ENCODE measurements around the gene NDUFV3. TPM values are rescaled to one million over a fixed set of nuclear protein-coding genes. Genes with fewer than 3 reads are reported as not detected.

NDUFV3 gene
- total and polyA plus RNA-seq, 2 donors (not counting 1 experiment from before 2014, with no cell fraction given), result 37.7 to 38.2 TPM

- Histone ChIP-seq H3K9me3 (ENCODE audit: control insufficient read depth, insufficient read depth, low read depth, low read length) (no peaks in the 10 kb centered on the region), H3K79me2 (ENCODE audit: control insufficient read depth, insufficient read depth, low read length) (peaks cover 26% of the 10 kb centered on the region), H3K36me3 (ENCODE audit: control insufficient read depth, insufficient read depth, low read length) (no peaks in the 10 kb centered on the region), H3K9ac (ENCODE audit: insufficient read depth, low read length) (peak overlapping the region; percentile 92), H3K4me1 (ENCODE audit: control insufficient read depth, extremely low read depth, insufficient read depth, low read length) (no peaks in the 10 kb centered on the region), H3K4me3 (replicated peaks in 1 of 4; ENCODE audit: control extremely low read depth in 1 of 4, insufficient read depth in 1 of 4, low read depth in 3 of 4, low read length in 4 of 4) (peak overlapping the region; percentile 61 to 96 (median 87)), H3K27ac (ENCODE audit: insufficient read depth, low read length) (peak overlapping the region; percentile 83), H2AFZ (ENCODE audit: low read length) (peak overlapping the region; percentile 70), H3K4me2 (ENCODE audit: extremely low read depth, insufficient read depth, low read length) (peak overlapping the region; percentile 97), H3K27me3 (ENCODE audit: control insufficient read depth, insufficient read depth, low read length) (no peaks in the 10 kb centered on the region), H4K20me1 (ENCODE audit: control insufficient read depth, extremely low read depth, insufficient read depth, low read length) (no peaks in the 10 kb centered on the region)
- DNase-seq (ENCODE audit: low read depth in 2 of 2), result no peak
- TF ChIP-seq EZH2 (IDR thresholded peaks at IDR 0.05; ENCODE audit: low read length, missing control alignments) (no peak), CTCF (conservative IDR thresholded peaks at IDR 0.05 in 1 of 2, IDR thresholded peaks at IDR 0.05 in 1 of 2; ENCODE audit: low read depth in 1 of 2, low read length in 2 of 2) (no peak)
Measured at GRCh38 chr21:42878678-42878992, 14.5 kb upstream of the NDUFV3 start.

DNA sequence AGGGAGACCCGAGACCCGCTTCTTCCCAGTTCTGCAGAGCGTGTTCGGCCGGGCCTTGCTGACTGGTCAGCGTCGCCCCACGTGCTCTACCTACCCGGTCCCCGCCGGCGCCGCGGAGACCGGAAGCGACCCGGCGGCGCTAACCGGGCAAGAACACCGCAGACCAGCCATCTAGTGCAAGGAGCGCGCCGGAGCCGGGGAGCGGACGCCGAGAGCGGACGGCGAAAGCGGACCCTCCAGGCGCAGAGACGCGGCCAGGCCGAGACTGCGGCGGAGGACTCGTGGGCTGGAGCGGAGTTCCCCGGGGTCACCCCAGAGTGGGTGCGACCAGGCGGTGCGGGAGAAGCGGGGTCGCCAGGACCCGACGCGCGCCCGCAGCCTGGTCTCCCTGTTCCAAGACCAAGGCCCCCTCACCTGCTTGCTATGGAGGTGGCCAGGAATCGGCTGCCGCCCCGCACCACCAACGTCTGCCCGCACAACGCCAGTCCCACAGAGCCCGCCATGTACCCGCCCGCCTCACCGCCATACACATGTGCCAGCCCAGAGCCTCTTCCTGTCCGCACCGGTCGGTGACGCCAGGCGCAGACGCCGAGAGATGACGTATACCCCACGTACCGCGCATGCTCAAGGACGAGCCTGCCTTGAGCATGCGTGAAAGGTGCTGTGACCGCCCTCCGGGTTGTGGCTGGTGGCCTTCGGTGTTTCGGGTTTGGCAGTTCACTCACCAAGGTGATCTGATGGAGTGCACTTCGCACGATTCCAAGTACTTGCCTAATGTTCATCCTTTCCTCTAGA lies 13.9 kb upstream of the NDUFV3 start, which contains the start of gene WDR4:
TSS of gene WDR4 (minus strand) at position 547 of the 795 bp plus-strand sequence. CDS start at position 503, 44 bp downstream.
- Histone ChIP-seq H3K27ac (ENCODE audit: insufficient read depth, low read length) (peak within 1 kb of the TSS; percentile 83), H3K9me3 (ENCODE audit: control insufficient read depth, insufficient read depth, low read depth, low read length) (no peaks in the 10 kb centered on the region), H3K36me3 (ENCODE audit: control insufficient read depth, insufficient read depth, low read length) (no peaks in the 10 kb centered on the region), H3K79me2 (ENCODE audit: control insufficient read depth, insufficient read depth, low read length) (peaks cover 26% of the 10 kb centered on the region), H3K27me3 (ENCODE audit: control insufficient read depth, insufficient read depth, low read length) (no peaks in the 10 kb centered on the region), H4K20me1 (ENCODE audit: control insufficient read depth, extremely low read depth, insufficient read depth, low read length) (no peaks in the 10 kb centered on the region), H3K9ac (ENCODE audit: insufficient read depth, low read length) (peak within 1 kb of the TSS; percentile 92), H2AFZ (ENCODE audit: low read length) (peak within 1 kb of the TSS; percentile 72), H3K4me1 (ENCODE audit: control insufficient read depth, extremely low read depth, insufficient read depth, low read length) (no peaks in the 10 kb centered on the region), H3K4me3 (replicated peaks in 1 of 4; ENCODE audit: control extremely low read depth in 1 of 4, insufficient read depth in 1 of 4, low read depth in 3 of 4, low read length in 4 of 4) (peak within 1 kb of the TSS; percentile 61 to 96 (median 87)), H3K4me2 (ENCODE audit: extremely low read depth, insufficient read depth, low read length) (peak within 1 kb of the TSS; percentile 97)
- peak; percentile 96 to 97 for DNase-seq (ENCODE audit: low read depth in 2 of 2)
- no peak for TF ChIP-seq EZH2 (IDR thresholded peaks at IDR 0.05; ENCODE audit: low read length, missing control alignments)
- no peak for TF ChIP-seq CTCF (conservative IDR thresholded peaks at IDR 0.05 in 1 of 2, IDR thresholded peaks at IDR 0.05 in 1 of 2; ENCODE audit: low read depth in 1 of 2, low read length in 2 of 2)

DNA sequence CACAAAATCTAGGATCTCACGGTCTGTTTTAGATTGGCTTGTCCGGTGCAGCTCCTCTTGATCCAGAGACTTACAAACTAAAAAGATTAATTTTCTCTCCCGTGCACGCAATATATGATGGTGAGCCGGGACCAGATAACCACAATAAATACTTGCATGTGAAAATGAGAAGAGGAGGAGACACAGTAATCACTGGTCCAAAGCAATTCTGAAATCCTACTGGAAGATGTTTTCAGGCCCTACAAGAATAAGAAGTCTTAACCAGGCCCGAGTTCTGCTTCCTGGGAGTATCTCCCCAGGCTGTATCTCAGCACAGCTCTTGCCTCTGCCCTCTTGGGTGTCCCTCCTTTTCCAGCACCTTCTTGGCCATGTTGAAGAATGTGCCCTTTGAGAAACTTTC lies 12.8 kb upstream of the NDUFV3 start:
- Histone ChIP-seq H2AFZ (ENCODE audit: low read length) (no peak overlapping the region), H3K27ac (ENCODE audit: insufficient read depth, low read length) (no peak overlapping the region), H3K79me2 (ENCODE audit: control insufficient read depth, insufficient read depth, low read length) (peaks cover 26% of the 10 kb centered on the region), H3K4me2 (ENCODE audit: extremely low read depth, insufficient read depth, low read length) (peak overlapping the region; percentile 49), H3K4me3 (replicated peaks in 1 of 4; ENCODE audit: control extremely low read depth in 1 of 4, insufficient read depth in 1 of 4, low read depth in 3 of 4, low read length in 4 of 4) (peak overlapping the region; percentile 61 to 96 (median 87)), H3K4me1 (ENCODE audit: control insufficient read depth, extremely low read depth, insufficient read depth, low read length) (no peaks in the 10 kb centered on the region), H3K36me3 (ENCODE audit: control insufficient read depth, insufficient read depth, low read length) (no peaks in the 10 kb centered on the region), H4K20me1 (ENCODE audit: control insufficient read depth, extremely low read depth, insufficient read depth, low read length) (no peaks in the 10 kb centered on the region), H3K9me3 (ENCODE audit: control insufficient read depth, insufficient read depth, low read depth, low read length) (no peaks in the 10 kb centered on the region), H3K9ac (ENCODE audit: insufficient read depth, low read length) (no peak overlapping the region), H3K27me3 (ENCODE audit: control insufficient read depth, insufficient read depth, low read length) (no peaks in the 10 kb centered on the region)
- no peak for DNase-seq (ENCODE audit: low read depth in 2 of 2)
- no peak for TF ChIP-seq CTCF (conservative IDR thresholded peaks at IDR 0.05 in 1 of 2, IDR thresholded peaks at IDR 0.05 in 1 of 2; ENCODE audit: low read depth in 1 of 2, low read length in 2 of 2)
- no peak for TF ChIP-seq EZH2 (IDR thresholded peaks at IDR 0.05; ENCODE audit: low read length, missing control alignments)

All from fibroblast of lung (primary cell).